Right ventricle myocardium superior (tissue), 1 donor: ENCODE measurements around the gene KIAA0319L. TPM values are rescaled to one million over a fixed set of nuclear protein-coding genes. Genes with fewer than 3 reads are reported as not detected.

Experiments used
- ATAC-seq: fragments of 200-7000 bp; cut with Tn5 transposase; one replicate; pipeline ENCODE4 v1.9.1; 2020; ENCODE audit warnings: mild to moderate bottlenecking; ENCODE audit not compliant: poor library complexity
- DNase-seq: peaks from one replicate; pipeline ENCODE4 v3.0.0-alpha.2; 2020
- intact Hi-C: fragments of 100-400 bp; cut with DNase I; formaldehyde crosslinking; loops from one replicate; pipeline ENCODE4 v1.11.2; 2022
- total RNA-seq: library from RNA; stranded (reverse); fragmentation: NEBNext Ultra II Directional; extraction: Animal tissue kit (Norgen Biotek cat#: 25700); gene quantifications from one replicate; pipeline ENCODE4 v1.2.1, GENCODE V29; 2021
- donor health status: DM: no; HTN: yes; CAD: no; lungs with severe emphysema.

The KIAA0319L gene
- total RNA-seq, 1 donor from 2014 or later, result 62.1 TPM

GRCh38 chr1:35555212-35555584, 2.0 kb downstream of the KIAA0319L start:
- ATAC-seq (no peak), DNase-seq (no peak)
- intact Hi-C loops, result no loop called here

GRCh38 chr1:35554266-35555211, 2.7 kb downstream of the KIAA0319L start:
- intact Hi-C loops, result no loop called here
- ATAC-seq (no peak), DNase-seq (no peak)

- no peak for DNase-seq
- no peak for ATAC-seq
- intact Hi-C loops, result no loop called here
Observed at GRCh38 chr1:35553851-35554250, 3.4 kb downstream of the KIAA0319L start.

GRCh38 chr1:35546614-35547013, 10.6 kb downstream of the KIAA0319L start:
- intact Hi-C loops, result no loop called here
- ATAC-seq (no peak), DNase-seq (no peak)

GRCh38 chr1:35544976-35545375, 12.2 kb downstream of the KIAA0319L start:
- DNase-seq, result no peak
- peak; percentile 86 for ATAC-seq
- intact Hi-C loops, result no loop called here

GRCh38 chr1:35539824-35540261, 17.4 kb downstream of the KIAA0319L start:
- intact Hi-C loops, result no loop called here
- ATAC-seq, result peak; percentile 64
- no peak for DNase-seq

GRCh38 chr1:35539073-35539823, 18.0 kb downstream of the KIAA0319L start:
- ATAC-seq, result peak; percentile 19
- no peak for DNase-seq
- intact Hi-C loops, result no loop called here

GRCh38 chr1:35537806-35538205, 19.4 kb downstream of the KIAA0319L start:
- no peak for DNase-seq
- intact Hi-C loops, result no loop called here
- ATAC-seq, result peak; percentile 6

- DNase-seq, result no peak
- ATAC-seq, result no peak
- intact Hi-C loops, result no loop called here
Observed at GRCh38 chr1:35536556-35537162, 20.5 kb downstream of the KIAA0319L start.

GRCh38 chr1:35535243-35535642, 22.0 kb downstream of the KIAA0319L start:
- no peak for ATAC-seq
- intact Hi-C loops, result no loop called here
- DNase-seq, result no peak

GRCh38 chr1:35533586-35533985, 23.6 kb downstream of the KIAA0319L start:
- DNase-seq, result no peak
- intact Hi-C loops, result no loop called here
- no peak for ATAC-seq

- ATAC-seq (no peak), DNase-seq (no peak)
- intact Hi-C loops, result no loop called here
Observed at GRCh38 chr1:35532497-35533223, 24.5 kb downstream of the KIAA0319L start.

- no peak for DNase-seq
- ATAC-seq, result peak; percentile 35
- intact Hi-C loops, result no loop called here
Observed at GRCh38 chr1:35531368-35531767, 25.8 kb downstream of the KIAA0319L start.

GRCh38 chr1:35530946-35531345, 26.3 kb downstream of the KIAA0319L start:
- no peak for DNase-seq
- ATAC-seq, result peak; percentile 84
- intact Hi-C loops, result no loop called here

- ATAC-seq, result no peak
- intact Hi-C loops, result no loop called here
Observed at GRCh38 chr1:35530168-35530567, 27.0 kb downstream of the KIAA0319L start.

GRCh38 chr1:35524106-35524505, 33.1 kb downstream of the KIAA0319L start:
- DNase-seq (no peak), ATAC-seq (no peak)
- intact Hi-C loops, result no loop called here

More at GRCh38 chr1:35530168-35530567, 27.0 kb downstream of the KIAA0319L start:
- DNase-seq, result no peak

GRCh38 chr1:35519432-35519831, 37.8 kb downstream of the KIAA0319L start:
- no peak for ATAC-seq
- intact Hi-C loops, result no loop called here
- no peak for DNase-seq

GRCh38 chr1:35518183-35518582, 39.0 kb downstream of the KIAA0319L start:
- ATAC-seq (no peak), DNase-seq (no peak)
- intact Hi-C loops, result no loop called here

- intact Hi-C loops, result no loop called here
- DNase-seq, result no peak
- ATAC-seq, result no peak
Observed at GRCh38 chr1:35511305-35511704, 45.9 kb downstream of the KIAA0319L start.
